Measurements from ENCODE around the gene RBM7. TPM values are rescaled to one million over a fixed set of nuclear protein-coding genes. Genes with fewer than 3 reads are reported as not detected.

The RBM7 gene
- total and polyA plus RNA-seq, 2 of the 13 experiments (the other 11 are each of a cell fraction or from before 2014, with no cell fraction given) = 30.5 to 32.3 TPM

DNA sequence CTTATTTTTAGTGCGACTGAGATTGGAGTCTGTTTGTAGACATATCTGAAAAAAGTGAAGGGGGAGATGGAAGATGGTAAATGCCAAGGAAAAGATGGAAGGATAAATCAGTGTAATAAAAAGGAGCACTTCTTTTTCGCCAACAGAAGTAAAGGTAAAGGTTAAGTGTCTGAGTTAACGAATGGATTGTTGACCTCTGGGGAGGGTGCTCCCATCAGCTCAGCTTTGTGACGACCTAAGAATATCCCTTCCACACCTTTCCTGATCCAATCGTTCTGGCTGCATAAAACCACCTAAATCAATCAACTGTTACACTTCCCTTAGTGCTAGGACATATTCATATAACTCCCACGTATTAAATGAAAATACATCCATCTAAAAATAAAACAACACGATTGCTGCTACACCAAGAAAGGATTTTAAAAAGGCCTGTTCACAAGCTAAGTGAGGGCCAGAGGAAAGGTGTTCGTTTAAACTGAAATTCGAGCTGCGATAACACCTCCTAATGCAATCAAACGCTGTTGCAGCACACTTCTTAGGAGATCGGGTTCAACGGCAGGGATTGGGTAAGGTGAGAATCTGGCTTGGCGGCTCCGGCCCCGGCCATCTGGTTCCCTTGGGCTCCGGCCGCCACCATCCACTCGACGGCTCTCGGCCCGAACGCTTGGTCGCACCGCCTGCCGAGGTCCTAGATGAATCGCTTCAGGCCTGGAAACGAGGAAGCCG, 813 bp upstream of the RBM7 start (continued):
- TF ChIP-seq ATF7-NPFF (CRISPR knock-in tag; IDR thresholded peaks at IDR 0.05; ENCODE audit: low read depth) (peak; percentile 79; the same call in 1 of the 2 replicates), ZNF235 (CRISPR knock-in tag; IDR thresholded peaks at IDR 0.05; ENCODE audit: borderline replicate concordance) (0 out of 2 replicates have a peak, but pooled peaks have one; percentile 37), NAIF1 (CRISPR knock-in tag; IDR thresholded peaks at IDR 0.05; ENCODE audit: borderline replicate concordance) (no peak), KLF15 (CRISPR knock-in tag; IDR thresholded peaks at IDR 0.05; ENCODE audit: borderline replicate concordance) (no peak), ARNT2 (CRISPR knock-in tag; IDR thresholded peaks at IDR 0.05; ENCODE audit: low read depth) (peak; percentile 61; the same call in 1 of the 2 replicates), ZFP1 (CRISPR knock-in tag; IDR thresholded peaks at IDR 0.05) (0 out of 2 replicates have a peak, but pooled peaks have one; percentile 3), ZNF253 (CRISPR knock-in tag; IDR thresholded peaks at IDR 0.05; ENCODE audit: borderline replicate concordance) (0 out of 2 replicates have a peak, but pooled peaks have one; percentile 33), SSRP1 (CRISPR knock-in tag; IDR thresholded peaks at IDR 0.05) (no peak), TCF7 (IDR thresholded peaks at IDR 0.05; ENCODE audit: low read depth) (no peak), NR2F1 (CRISPR knock-in tag; IDR thresholded peaks at IDR 0.05) (0 out of 4 replicates have a peak, but pooled peaks of 1 of the 2 experiments have one; percentile 14), ZNF598 (CRISPR knock-in tag; IDR thresholded peaks at IDR 0.05; ENCODE audit: borderline replicate concordance) (peak; percentile 74; the same call in 1 of the 2 replicates), ZNF75D (CRISPR knock-in tag; IDR thresholded peaks at IDR 0.05; ENCODE audit: borderline replicate concordance) (0 out of 2 replicates have a peak, but pooled peaks have one; percentile 70), ZFP36L1 (CRISPR knock-in tag; IDR thresholded peaks at IDR 0.05) (no peak)
- TF ChIP-seq, protein P1, sequence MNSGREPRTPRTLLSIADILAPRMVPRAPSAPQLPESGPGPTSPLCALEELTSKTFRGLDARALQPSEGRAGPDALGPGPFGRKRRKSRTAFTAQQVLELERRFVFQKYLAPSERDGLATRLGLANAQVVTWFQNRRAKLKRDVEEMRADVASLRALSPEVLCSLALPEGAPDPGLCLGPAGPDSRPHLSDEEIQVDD (CRISPR knock-in tag; IDR thresholded peaks at IDR 0.05; ENCODE audit: borderline replicate concordance) = peak; percentile 86; the same call in 1 of the 2 replicates
- TF ChIP-seq, protein P2, sequence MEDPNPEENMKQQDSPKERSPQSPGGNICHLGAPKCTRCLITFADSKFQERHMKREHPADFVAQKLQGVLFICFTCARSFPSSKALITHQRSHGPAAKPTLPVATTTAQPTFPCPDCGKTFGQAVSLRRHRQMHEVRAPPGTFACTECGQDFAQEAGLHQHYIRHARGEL (CRISPR knock-in tag; IDR thresholded peaks at IDR 0.05) = peak; percentile 89
- TF ChIP-seq, protein P3, sequence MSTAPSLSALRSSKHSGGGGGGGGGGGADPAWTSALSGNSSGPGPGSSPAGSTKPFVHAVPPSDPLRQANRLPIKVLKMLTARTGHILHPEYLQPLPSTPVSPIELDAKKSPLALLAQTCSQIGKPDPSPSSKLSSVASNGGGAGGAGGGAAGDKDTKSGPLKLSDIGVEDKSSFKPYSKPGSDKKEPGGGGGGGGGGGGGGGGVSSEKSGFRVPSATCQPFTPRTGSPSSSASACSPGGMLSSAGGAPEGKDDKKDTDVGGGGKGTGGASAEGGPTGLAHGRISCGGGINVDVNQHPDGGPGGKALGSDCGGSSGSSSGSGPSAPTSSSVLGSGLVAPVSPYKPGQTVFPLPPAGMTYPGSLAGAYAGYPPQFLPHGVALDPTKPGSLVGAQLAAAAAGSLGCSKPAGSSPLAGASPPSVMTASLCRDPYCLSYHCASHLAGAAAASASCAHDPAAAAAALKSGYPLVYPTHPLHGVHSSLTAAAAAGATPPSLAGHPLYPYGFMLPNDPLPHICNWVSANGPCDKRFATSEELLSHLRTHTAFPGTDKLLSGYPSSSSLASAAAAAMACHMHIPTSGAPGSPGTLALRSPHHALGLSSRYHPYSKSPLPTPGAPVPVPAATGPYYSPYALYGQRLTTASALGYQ (CRISPR knock-in tag; IDR thresholded peaks at IDR 0.05) = peak; percentile 17; the same call in 1 of the 2 replicates
- TF ChIP-seq, protein P4, sequence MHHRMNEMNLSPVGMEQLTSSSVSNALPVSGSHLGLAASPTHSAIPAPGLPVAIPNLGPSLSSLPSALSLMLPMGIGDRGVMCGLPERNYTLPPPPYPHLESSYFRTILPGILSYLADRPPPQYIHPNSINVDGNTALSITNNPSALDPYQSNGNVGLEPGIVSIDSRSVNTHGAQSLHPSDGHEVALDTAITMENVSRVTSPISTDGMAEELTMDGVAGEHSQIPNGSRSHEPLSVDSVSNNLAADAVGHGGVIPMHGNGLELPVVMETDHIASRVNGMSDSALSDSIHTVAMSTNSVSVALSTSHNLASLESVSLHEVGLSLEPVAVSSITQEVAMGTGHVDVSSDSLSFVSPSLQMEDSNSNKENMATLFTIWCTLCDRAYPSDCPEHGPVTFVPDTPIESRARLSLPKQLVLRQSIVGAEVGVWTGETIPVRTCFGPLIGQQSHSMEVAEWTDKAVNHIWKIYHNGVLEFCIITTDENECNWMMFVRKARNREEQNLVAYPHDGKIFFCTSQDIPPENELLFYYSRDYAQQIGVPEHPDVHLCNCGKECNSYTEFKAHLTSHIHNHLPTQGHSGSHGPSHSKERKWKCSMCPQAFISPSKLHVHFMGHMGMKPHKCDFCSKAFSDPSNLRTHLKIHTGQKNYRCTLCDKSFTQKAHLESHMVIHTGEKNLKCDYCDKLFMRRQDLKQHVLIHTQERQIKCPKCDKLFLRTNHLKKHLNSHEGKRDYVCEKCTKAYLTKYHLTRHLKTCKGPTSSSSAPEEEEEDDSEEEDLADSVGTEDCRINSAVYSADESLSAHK (CRISPR knock-in tag; IDR thresholded peaks at IDR 0.05; ENCODE audit: borderline replicate concordance) = 0 out of 2 replicates have a peak, but pooled peaks have one; percentile 22
- TF ChIP-seq, protein P5, sequence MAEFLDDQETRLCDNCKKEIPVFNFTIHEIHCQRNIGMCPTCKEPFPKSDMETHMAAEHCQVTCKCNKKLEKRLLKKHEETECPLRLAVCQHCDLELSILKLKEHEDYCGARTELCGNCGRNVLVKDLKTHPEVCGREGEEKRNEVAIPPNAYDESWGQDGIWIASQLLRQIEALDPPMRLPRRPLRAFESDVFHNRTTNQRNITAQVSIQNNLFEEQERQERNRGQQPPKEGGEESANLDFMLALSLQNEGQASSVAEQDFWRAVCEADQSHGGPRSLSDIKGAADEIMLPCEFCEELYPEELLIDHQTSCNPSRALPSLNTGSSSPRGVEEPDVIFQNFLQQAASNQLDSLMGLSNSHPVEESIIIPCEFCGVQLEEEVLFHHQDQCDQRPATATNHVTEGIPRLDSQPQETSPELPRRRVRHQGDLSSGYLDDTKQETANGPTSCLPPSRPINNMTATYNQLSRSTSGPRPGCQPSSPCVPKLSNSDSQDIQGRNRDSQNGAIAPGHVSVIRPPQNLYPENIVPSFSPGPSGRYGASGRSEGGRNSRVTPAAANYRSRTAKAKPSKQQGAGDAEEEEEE (CRISPR knock-in tag; IDR thresholded peaks at IDR 0.05; ENCODE audit: borderline replicate concordance) = 0 out of 2 replicates have a peak, but pooled peaks have one; percentile 72
- TF ChIP-seq, protein P6, sequence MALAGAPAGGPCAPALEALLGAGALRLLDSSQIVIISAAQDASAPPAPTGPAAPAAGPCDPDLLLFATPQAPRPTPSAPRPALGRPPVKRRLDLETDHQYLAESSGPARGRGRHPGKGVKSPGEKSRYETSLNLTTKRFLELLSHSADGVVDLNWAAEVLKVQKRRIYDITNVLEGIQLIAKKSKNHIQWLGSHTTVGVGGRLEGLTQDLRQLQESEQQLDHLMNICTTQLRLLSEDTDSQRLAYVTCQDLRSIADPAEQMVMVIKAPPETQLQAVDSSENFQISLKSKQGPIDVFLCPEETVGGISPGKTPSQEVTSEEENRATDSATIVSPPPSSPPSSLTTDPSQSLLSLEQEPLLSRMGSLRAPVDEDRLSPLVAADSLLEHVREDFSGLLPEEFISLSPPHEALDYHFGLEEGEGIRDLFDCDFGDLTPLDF (CRISPR knock-in tag; IDR thresholded peaks at IDR 0.05) = no peak
